Activated CD8-positive, alpha-beta T cell treated with anti-CD3 and anti-CD28 coated beads, Interleukin-2, amount 10 ng/mL, durations not matched to agents 7 days and 5 days (primary cell): Measurements from ENCODE around the gene CORO2B. TPM values are rescaled to one million over a fixed set of nuclear protein-coding genes. Genes with fewer than 3 reads are reported as not detected.
A peak's percentile ranks its signal among the peaks of the same experiment; 100 is the strongest.
"Not testable (repeated sequence)": the region's sequence is repeated elsewhere in the genome, so short reads cannot be mapped to it uniquely, and the experiment has no call there.

Experiments
- ATAC-seq: fragments of 150-1000 bp; cut with Tn5 transposase; one replicate; pipeline ENCODE4 v1.10.0; 2021; ENCODE audit warnings: moderate library complexity
- CTCF ChIA-PET: fragments of 350-600 bp; sonication (Branson Sonifier 250); formaldehyde crosslinking; loops from one replicate; lab custom pipeline; 2021; ENCODE audit warnings: antibody characterized with exemption; lab: Charles Lee
- POLR2A ChIA-PET: fragments of 350-600 bp; sonication (Branson Sonifier 250); formaldehyde crosslinking; loops from one replicate; lab custom pipeline; 2021; ENCODE audit warnings: antibody characterized with exemption; lab: Charles Lee
- DNase-seq: peaks from one replicate; pipeline ENCODE4 v3.0.0-alpha.2; 2020
- H3K27ac Mint-ChIP-seq: one replicate; pipeline ENCODE4 v1.8.0; 2021; ENCODE audit warnings: mild to moderate bottlenecking, mixed read lengths
- H3K27me3 Mint-ChIP-seq: one replicate; pipeline ENCODE4 v1.8.0; 2021; ENCODE audit warnings: low read depth, mixed read lengths
- H3K36me3 Mint-ChIP-seq: one replicate; pipeline ENCODE4 v1.8.0; 2021; ENCODE audit warnings: low read depth, mixed read lengths
- H3K4me1 Mint-ChIP-seq: one replicate; pipeline ENCODE4 v1.8.0; 2021; ENCODE audit warnings: low read depth, mixed read lengths
- H3K4me3 Mint-ChIP-seq: one replicate; pipeline ENCODE4 v1.8.0; 2021; ENCODE audit warnings: mild to moderate bottlenecking, mixed read lengths
- H3K9me3 Mint-ChIP-seq: one replicate; pipeline ENCODE4 v1.8.0; 2022; ENCODE audit warnings: mixed read lengths; ENCODE audit not compliant: insufficient read depth
- total RNA-seq, 2 experiments: library from RNA; stranded (reverse); gene quantifications; one replicate each; pipeline ENCODE4 v1.2.3, GENCODE V29; 2021

Gene CORO2B
- total RNA-seq, 2 experiments from 2014 or later, result not detected

- H3K27ac Mint-ChIP-seq, result no peak overlapping the region
- no peak overlapping the region for H3K4me3 Mint-ChIP-seq
- H3K27me3 Mint-ChIP-seq, result no peaks in the 10 kb centered on the region
- ATAC-seq (no peak), DNase-seq (no peak)
- peaks cover 4% of the 10 kb centered on the region for H3K4me1 Mint-ChIP-seq
- ChIA-PET POLR2A (no interaction called here), CTCF (no interaction called here)
- no peaks in the 10 kb centered on the region for H3K36me3 Mint-ChIP-seq
- no peaks in the 10 kb centered on the region for H3K9me3 Mint-ChIP-seq
Observed at GRCh38 chr15:68678746-68679145, 100.0 kb downstream of the CORO2B start.

- peaks cover under 1% of the 10 kb centered on the region for H3K4me1 Mint-ChIP-seq
- no peak for ATAC-seq
Observed at GRCh38 chr15:68679161-68679560, 100.4 kb downstream of the CORO2B start.

DNA sequence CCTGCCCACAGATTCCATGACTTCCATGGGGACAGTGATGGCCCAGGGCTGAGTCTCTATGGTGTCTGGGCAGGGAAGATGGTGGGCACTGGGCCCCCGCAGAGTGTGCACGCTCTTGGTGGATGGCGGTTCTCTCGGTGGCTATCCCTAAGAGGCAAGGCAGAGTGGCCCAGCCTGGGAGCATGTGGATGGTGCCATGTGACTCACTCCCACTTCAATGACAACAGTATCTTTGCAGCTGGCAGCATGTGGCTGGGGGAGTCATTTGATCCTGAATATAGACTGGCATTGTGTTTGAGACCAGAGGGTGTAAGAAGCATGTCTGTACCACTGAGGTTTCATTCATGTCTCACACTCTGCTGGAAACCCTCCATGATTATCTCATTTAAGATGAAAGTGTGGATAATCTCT, 101.2 kb downstream of the CORO2B start:
- Mint-ChIP-seq H3K4me1 (no peaks in the 10 kb centered on the region), H3K36me3 (no peaks in the 10 kb centered on the region), H3K9me3 (no peaks in the 10 kb centered on the region), H3K27ac (no peak overlapping the region), H3K27me3 (no peaks in the 10 kb centered on the region), H3K4me3 (no peak overlapping the region)
- CTCF ChIA-PET, result no interaction called here
- ATAC-seq (no peak), DNase-seq (no peak)
- POLR2A ChIA-PET, result no interaction called here

More at GRCh38 chr15:68679161-68679560, 100.4 kb downstream of the CORO2B start:
- no peak overlapping the region for H3K4me3 Mint-ChIP-seq
- DNase-seq, result no peak
- no peaks in the 10 kb centered on the region for H3K36me3 Mint-ChIP-seq
- H3K27ac Mint-ChIP-seq, result no peak overlapping the region
- ChIA-PET POLR2A (no interaction called here), CTCF (no interaction called here)
- H3K27me3 Mint-ChIP-seq, result no peaks in the 10 kb centered on the region
- H3K9me3 Mint-ChIP-seq, result no peaks in the 10 kb centered on the region

GRCh38 chr15:68680756-68681155, 102.0 kb downstream of the CORO2B start:
- H3K4me3 Mint-ChIP-seq, H3K27me3 Mint-ChIP-seq, CTCF ChIA-PET, H3K9me3 Mint-ChIP-seq, DNase-seq, ATAC-seq, H3K27ac Mint-ChIP-seq, H3K36me3 Mint-ChIP-seq, POLR2A ChIA-PET, H3K4me1 Mint-ChIP-seq: not testable (repeated sequence)

DNA sequence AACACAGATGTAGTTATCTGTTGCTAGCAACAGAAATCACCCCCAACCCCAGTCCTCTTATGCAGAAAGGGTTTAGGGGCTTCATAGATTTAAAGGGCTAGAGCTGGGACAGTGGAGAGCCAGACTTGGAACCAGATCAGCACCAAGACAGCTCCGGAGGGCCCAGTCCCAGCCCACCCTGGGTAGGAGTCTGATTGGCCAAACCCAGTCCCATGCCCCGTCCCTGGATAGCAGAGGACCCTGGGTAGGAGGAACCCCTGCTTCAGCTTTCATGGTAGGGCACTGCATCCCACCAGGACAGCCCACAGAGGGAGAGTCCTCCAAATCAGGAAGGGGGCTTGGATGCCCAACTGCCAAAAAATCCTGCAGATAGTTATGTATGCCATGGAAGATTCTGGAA, 103.0 kb downstream of the CORO2B start:
- ATAC-seq, result no peak
- no peak for DNase-seq
- CTCF ChIA-PET, result no interaction called here

GRCh38 chr15:68682330-68682729, 103.5 kb downstream of the CORO2B start:
- no peaks in the 10 kb centered on the region for H3K36me3 Mint-ChIP-seq
- CTCF ChIA-PET, result interaction anchor here (1.8 kb wide), 1 partner anchor 8 kb away, joined by 7 read pairs; no protein-coding TSS in a partner anchor
- H3K27ac Mint-ChIP-seq, result no peak overlapping the region
- DNase-seq (no peak), ATAC-seq (no peak)
- no peaks in the 10 kb centered on the region for H3K4me1 Mint-ChIP-seq
- H3K9me3 Mint-ChIP-seq, result no peaks in the 10 kb centered on the region
- peaks cover 2% of the 10 kb centered on the region for H3K27me3 Mint-ChIP-seq
- POLR2A ChIA-PET, result no interaction called here
- H3K4me3 Mint-ChIP-seq, result no peak overlapping the region

More for the DNA sequence above, 103.0 kb downstream of the CORO2B start:
- Mint-ChIP-seq H3K36me3 (no peaks in the 10 kb centered on the region), H3K4me3 (no peak overlapping the region), H3K27me3 (peaks cover under 1% of the 10 kb centered on the region), H3K4me1 (no peaks in the 10 kb centered on the region), H3K9me3 (no peaks in the 10 kb centered on the region), H3K27ac (no peak overlapping the region)
- POLR2A ChIA-PET, result no interaction called here

- CTCF ChIA-PET, result interaction anchor here (1.8 kb wide), 1 partner anchor 9 kb away, joined by 7 read pairs; no protein-coding TSS in a partner anchor
- Mint-ChIP-seq H3K27ac (no peak overlapping the region), H3K4me3 (no peak overlapping the region), H3K4me1 (no peaks in the 10 kb centered on the region), H3K27me3 (peaks cover 8% of the 10 kb centered on the region), H3K36me3 (no peaks in the 10 kb centered on the region), H3K9me3 (no peaks in the 10 kb centered on the region)
- ATAC-seq (no peak), DNase-seq (no peak)
- POLR2A ChIA-PET, result no interaction called here
Observed at GRCh38 chr15:68683026-68683425, 104.2 kb downstream of the CORO2B start.

- ATAC-seq, result no peak
- Mint-ChIP-seq H3K27me3 (peaks cover 8% of the 10 kb centered on the region), H3K9me3 (no peaks in the 10 kb centered on the region), H3K27ac (no peak overlapping the region), H3K4me1 (no peaks in the 10 kb centered on the region), H3K4me3 (no peak overlapping the region), H3K36me3 (no peaks in the 10 kb centered on the region)
- CTCF ChIA-PET, result interaction anchor here (1.8 kb wide), 1 partner anchor 10 kb away, joined by 7 read pairs; no protein-coding TSS in a partner anchor
- no peak for DNase-seq
- POLR2A ChIA-PET, result no interaction called here
Observed at GRCh38 chr15:68683551-68683950, 104.8 kb downstream of the CORO2B start.

DNA sequence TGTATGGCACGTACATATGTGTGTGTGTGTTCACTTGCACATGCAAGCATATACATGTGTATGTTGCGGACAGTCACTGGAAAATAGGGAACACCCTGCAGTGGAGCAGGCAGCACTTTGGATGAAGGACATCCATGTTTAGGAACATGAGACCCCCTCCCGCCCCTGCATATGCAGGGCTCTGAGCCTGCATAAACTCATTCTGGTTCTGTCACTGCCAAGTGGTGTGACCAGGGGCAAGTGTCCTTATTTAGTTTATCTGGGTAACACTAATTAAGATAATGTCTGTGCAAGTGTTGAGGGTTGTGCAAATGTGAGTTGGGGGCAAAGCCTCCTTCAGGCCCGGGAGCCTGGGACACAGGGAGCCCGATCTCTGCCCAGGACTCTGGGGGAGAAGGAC, 105.7 kb downstream of the CORO2B start:
- CTCF ChIA-PET, result no interaction called here
- Mint-ChIP-seq H3K4me3 (no peak overlapping the region), H3K36me3 (no peaks in the 10 kb centered on the region), H3K4me1 (no peaks in the 10 kb centered on the region), H3K27me3 (peaks cover 15% of the 10 kb centered on the region), H3K9me3 (no peaks in the 10 kb centered on the region), H3K27ac (no peak overlapping the region)
- DNase-seq, result no peak
- POLR2A ChIA-PET, result no interaction called here
- ATAC-seq, result no peak

- ChIA-PET CTCF (interaction anchor here (1.1 kb wide), 1 partner anchor 13 kb away, joined by 5 read pairs; no protein-coding TSS in a partner anchor), POLR2A (no interaction called here)
- Mint-ChIP-seq H3K27me3 (peaks cover 16% of the 10 kb centered on the region), H3K4me3 (no peak overlapping the region), H3K9me3 (no peaks in the 10 kb centered on the region), H3K36me3 (no peaks in the 10 kb centered on the region), H3K4me1 (no peaks in the 10 kb centered on the region), H3K27ac (no peak overlapping the region)
- ATAC-seq (no peak), DNase-seq (no peak)
Observed at GRCh38 chr15:68687136-68687735, 108.4 kb downstream of the CORO2B start.

- ATAC-seq (no peak), DNase-seq (no peak)
- Mint-ChIP-seq H3K4me3 (no peak overlapping the region), H3K27ac (no peak overlapping the region), H3K9me3 (no peaks in the 10 kb centered on the region), H3K27me3 (peaks cover 16% of the 10 kb centered on the region), H3K36me3 (no peaks in the 10 kb centered on the region), H3K4me1 (peaks cover 10% of the 10 kb centered on the region)
- ChIA-PET CTCF (interaction anchor here (2.4 kb wide), 1 partner anchor 17 kb away, joined by 14 read pairs; no protein-coding TSS in a partner anchor), POLR2A (no interaction called here)
Observed at GRCh38 chr15:68691705-68692104, 112.9 kb downstream of the CORO2B start.

DNA sequence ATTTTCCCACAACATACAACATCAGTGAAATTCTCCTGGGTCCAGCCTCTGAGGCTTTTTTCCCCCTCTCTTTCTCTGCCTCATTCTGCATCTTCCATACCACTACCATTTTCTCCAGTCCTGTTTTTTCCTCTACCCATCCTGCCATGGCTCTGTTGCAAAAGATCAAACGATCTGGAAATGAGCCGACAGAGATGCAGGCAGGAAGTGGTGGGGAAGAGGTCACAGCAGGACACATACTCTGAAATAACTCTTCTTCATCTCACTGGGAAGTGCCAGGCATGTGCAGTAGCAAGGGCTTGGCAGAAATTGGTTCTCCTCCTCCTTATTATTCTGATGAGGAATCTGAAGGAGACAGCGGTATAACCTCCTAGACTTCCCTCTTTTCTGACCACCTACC, 114.3 kb downstream of the CORO2B start:
- ChIA-PET CTCF (no interaction called here), POLR2A (no interaction called here)
- no peak overlapping the region for H3K4me3 Mint-ChIP-seq
- H3K4me1 Mint-ChIP-seq, result peaks cover 10% of the 10 kb centered on the region
- peak; percentile 32 for DNase-seq
- peaks cover 8% of the 10 kb centered on the region for H3K27me3 Mint-ChIP-seq
- H3K27ac Mint-ChIP-seq, result no peak overlapping the region
- H3K9me3 Mint-ChIP-seq, result no peaks in the 10 kb centered on the region
- no peak for ATAC-seq
- no peaks in the 10 kb centered on the region for H3K36me3 Mint-ChIP-seq
